A549 treated with dexamethasone at 1 μM for 4 hours (cell line): ENCODE results near the gene RRAS2. TPM values are rescaled to one million over a fixed set of nuclear protein-coding genes. Genes with fewer than 3 reads are reported as not detected.

Experiments used
- total RNA-seq: library from RNA; stranded (reverse); fragments of 200-300 nt; extraction: Qiagen RNA extraction; gene quantifications from 5 replicates; pipeline ENCODE4 v1.2.3, GENCODE V29; 2022

The RRAS2 gene
- 54.0 to 59.6 TPM (median 56.2 TPM) in 5 replicates for total RNA-seq

GRCh38 chr11:14358729-14359439, at the start of gene RRAS2:
Gene RRAS2, minus strand, starts transcription at chr11:14359183. Its CDS starts 313 bp downstream, at chr11:14358870.

Other genes with a start within 250 kb of the RRAS2 start
- gene COPB1, start 140.6 kb upstream of the RRAS2 start, total RNA-seq, result 96.8 to 118 TPM (median 115 TPM) in 5 replicates
- gene PSMA1, start 161.2 kb upstream of the RRAS2 start, total RNA-seq, result 171 to 188 TPM (median 181 TPM) in 5 replicates